Astrocyte of the spinal cord (primary cell): Measurements from ENCODE around the gene PAPPA.

Experiments used
- DNase-seq: peaks from one replicate; pipeline ENCODE4 v3.0.0; 2011; ENCODE audit warnings: low read depth, low spot score
- H3K4me3 ChIP-seq: 2 replicates; pipeline ENCODE4 v1.5.1; 2011; ENCODE audit warnings: low read depth, mild to moderate bottlenecking, low read length, moderate library complexity
- in situ Hi-C: cut with HindIII; loops from 2 replicates; pipeline ENCODE4 v1.10.0; 2017; ENCODE audit warnings: low sequenced_read_pairs
- TF ChIP-seq, protein P1 (sequence below): IDR thresholded peaks from 2 replicates; pipeline ENCODE4 v1.5.1; 2012; ENCODE audit warnings: low read depth, mild to moderate bottlenecking, low read length, inconsistent platforms

PAPPA gene

DNA sequence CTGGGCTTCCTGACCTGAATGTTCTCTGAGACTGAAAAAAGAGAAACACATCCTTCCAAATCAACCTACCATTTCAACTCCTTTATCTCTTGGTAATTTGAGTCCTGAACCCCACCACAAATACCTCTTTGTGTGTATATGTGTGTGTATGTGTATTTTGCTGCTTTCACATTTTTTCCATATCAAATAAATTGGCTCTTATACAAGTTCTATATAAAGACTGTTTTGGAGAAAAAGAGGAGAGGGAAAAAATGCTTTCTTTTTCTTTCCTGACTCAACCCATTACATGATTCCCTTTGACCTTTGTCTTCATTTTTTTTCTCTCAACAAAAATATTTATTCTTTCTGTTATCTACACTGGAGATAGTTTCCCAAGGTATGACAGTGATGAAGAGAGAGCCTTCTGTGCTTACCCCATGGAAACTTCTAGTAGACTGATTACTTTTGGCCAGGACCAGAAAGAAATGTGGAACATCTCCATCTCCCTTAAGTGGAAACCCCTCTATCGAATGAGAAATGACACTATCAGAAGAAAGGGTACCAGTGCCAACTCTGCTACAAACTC, 85.3 kb downstream of the PAPPA start:
- H3K4me3 ChIP-seq = no peak overlapping the region
- in situ Hi-C loops = no loop called here
- DNase-seq = no peak
- TF ChIP-seq, protein P1, sequence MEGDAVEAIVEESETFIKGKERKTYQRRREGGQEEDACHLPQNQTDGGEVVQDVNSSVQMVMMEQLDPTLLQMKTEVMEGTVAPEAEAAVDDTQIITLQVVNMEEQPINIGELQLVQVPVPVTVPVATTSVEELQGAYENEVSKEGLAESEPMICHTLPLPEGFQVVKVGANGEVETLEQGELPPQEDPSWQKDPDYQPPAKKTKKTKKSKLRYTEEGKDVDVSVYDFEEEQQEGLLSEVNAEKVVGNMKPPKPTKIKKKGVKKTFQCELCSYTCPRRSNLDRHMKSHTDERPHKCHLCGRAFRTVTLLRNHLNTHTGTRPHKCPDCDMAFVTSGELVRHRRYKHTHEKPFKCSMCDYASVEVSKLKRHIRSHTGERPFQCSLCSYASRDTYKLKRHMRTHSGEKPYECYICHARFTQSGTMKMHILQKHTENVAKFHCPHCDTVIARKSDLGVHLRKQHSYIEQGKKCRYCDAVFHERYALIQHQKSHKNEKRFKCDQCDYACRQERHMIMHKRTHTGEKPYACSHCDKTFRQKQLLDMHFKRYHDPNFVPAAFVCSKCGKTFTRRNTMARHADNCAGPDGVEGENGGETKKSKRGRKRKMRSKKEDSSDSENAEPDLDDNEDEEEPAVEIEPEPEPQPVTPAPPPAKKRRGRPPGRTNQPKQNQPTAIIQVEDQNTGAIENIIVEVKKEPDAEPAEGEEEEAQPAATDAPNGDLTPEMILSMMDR = no peak

DNA sequence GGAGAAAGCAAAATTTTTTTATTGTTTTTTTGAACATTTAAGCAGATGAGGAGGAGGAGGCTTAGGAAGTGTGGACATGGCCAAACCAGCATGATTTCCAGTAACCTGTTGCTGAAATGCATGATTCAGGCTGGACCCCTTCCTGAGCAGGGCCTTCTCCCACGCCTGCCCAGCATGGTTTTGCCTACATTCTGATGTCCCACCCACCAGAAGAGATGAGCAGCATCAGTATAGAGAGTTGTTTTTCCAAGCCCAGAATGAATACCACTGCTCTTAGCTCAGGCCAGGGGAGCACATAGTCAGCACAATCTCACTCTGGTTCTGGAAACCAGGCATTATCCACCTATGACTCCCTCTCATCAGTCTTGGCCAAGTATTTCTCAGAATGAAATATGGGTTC, 90.1 kb downstream of the PAPPA start:
- H3K4me3 ChIP-seq = no peak overlapping the region
- TF ChIP-seq, protein P1 = no peak
- peak; percentile 65 for DNase-seq
- in situ Hi-C loops = no loop called here

DNA sequence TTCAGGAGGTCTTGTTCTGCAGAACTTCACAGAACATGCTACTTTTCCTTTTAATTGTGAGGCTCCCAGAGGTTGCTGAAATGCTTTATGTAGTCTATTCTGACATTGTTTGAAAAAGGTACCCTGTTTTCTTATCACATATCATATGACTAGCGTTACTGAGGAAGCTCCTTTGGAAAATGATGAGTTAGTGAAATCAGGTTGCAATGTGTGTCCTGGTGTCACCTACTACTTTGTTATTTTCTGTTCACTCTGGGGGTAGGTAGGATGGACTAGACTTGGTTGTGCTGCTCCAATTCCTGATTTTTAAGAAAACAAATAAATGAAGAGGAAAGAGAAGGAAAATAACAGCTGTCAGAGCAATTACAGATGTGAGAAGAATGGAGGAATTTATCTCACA, 93.7 kb downstream of the PAPPA start:
- in situ Hi-C loops = no loop called here
- TF ChIP-seq, protein P1 = no peak
- no peak for DNase-seq
- no peak overlapping the region for H3K4me3 ChIP-seq

DNA sequence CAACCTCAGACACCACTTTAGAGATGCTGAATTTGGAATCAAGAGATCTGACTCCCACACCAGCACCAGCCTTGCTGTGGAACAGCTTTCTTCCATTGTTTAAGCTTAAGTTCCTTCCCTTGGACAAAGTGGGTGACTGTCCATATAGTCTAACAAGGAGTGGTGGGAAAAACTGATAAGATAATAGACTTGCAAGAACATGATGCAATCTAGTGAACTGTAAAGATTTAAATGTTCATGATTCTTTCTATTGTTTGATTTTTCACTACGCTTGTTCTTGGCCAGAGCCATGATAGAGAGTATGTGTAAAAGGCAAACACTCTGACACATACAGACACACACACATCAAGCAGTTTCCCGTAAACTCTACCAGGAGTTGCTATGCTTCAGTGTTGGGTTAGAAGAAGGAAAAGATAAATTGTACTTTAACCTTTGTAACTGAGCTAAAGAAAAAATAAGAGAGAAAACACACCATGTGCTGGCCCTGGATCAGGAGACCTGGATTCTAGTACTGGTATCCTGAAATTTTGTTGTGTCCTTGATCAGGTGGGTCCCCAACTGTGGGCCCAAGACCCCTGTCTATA, 94.3 kb downstream of the PAPPA start:
- H3K4me3 ChIP-seq = no peak overlapping the region
- TF ChIP-seq, protein P1 = no peak
- in situ Hi-C loops = no loop called here
- DNase-seq = no peak

DNA sequence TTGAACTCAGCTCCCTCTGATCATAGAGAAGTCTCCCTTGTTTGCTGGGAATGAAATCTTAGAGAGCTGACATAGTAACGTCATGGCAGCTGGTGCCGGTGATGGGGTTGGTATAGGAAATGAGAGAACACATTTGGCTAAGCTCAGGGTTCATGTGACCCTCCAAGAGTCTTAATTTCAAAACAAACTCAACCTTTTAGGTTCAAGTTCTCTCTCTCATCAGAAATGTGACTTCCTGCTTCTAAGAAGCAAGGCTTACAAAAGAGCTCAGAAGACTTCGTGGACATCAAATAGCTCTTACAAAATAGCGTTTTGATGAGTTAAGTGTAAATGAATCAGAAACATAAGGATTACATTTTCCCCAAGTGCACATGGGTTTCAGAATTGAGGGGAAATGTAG, 97.3 kb downstream of the PAPPA start:
- in situ Hi-C loops = no loop called here
- TF ChIP-seq, protein P1 = no peak
- H3K4me3 ChIP-seq = no peak overlapping the region
- no peak for DNase-seq

DNA sequence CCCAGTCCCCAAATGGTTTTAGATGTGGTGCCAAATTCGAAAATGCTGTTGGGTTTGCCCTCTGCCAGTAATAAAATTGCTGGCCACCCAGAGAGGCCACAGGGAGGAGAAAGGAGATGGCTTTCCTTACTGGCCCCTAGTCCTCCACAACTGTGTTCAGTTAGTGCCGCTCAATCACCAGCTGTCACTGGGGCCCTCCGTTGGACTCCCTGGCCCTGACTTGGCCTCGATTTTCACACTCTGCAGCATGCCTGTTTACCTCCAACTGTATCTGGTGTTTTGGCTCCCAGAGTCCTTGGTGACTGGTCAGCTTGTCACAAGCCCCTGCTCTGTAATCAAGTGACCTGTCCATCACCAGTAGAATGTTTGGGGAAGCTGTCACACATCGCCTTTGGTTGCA, 97.8 kb downstream of the PAPPA start:
- TF ChIP-seq, protein P1 = no peak
- H3K4me3 ChIP-seq = no peak overlapping the region
- in situ Hi-C loops = no loop called here
- no peak for DNase-seq

DNA sequence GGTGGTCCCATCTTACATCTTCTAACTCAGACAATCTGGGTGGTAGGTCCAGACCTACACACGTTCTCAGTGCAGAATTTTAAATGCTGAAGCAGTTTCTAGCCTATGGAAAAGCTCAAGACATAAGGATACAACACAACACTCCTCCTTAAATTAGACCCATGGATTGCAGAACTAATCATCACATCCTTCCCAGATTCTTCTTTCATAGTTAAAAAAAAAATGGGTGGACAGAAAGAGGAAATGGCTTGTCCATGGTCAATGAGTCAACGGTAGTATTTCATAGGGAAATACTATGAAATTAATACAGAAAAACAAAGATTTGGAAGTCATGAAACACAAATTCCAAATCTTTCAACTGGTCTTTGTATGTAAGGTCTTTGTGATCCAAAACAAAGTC, 106.9 kb downstream of the PAPPA start:
- TF ChIP-seq, protein P1 = no peak
- H3K4me3 ChIP-seq = no peak overlapping the region
- in situ Hi-C loops = no loop called here
- no peak for DNase-seq
